GM19025 (cell line): ENCODE results near the gene BHMT2.

Source experiments
- ATAC-seq: cut with Tn5 transposase; IDR thresholded peaks from one replicate; pipeline ENCODE4 v1.9.1; 2021; ENCODE audit warnings: mild to moderate bottlenecking, low read depth, moderate library complexity; ENCODE audit not compliant: unreplicated experiment

The BHMT2 gene

GRCh38 chr5:79069488-79070349, at the start of gene BHMT2, which contains the start of gene DMGDH:
BHMT2 (plus strand) TSS chr5:79069767; CDS start chr5:79069783, 16 bp downstream.
DMGDH (minus strand) TSS chr5:79069674; CDS start chr5:79069620, 54 bp downstream.
- no peak for ATAC-seq

GRCh38 chr5:79020861-79021561, 48.6 kb upstream of the BHMT2 start:
- no peak for ATAC-seq

- no peak for ATAC-seq
Measured at GRCh38 chr5:79021753-79022152, 47.8 kb upstream of the BHMT2 start.

- no peak for ATAC-seq
Measured at GRCh38 chr5:79022771-79023170, 46.8 kb upstream of the BHMT2 start.

GRCh38 chr5:79023348-79023747, 46.2 kb upstream of the BHMT2 start:
- ATAC-seq: no peak

GRCh38 chr5:79023947-79024346, 45.6 kb upstream of the BHMT2 start:
- ATAC-seq: no peak

GRCh38 chr5:79025054-79025472, 44.5 kb upstream of the BHMT2 start:
- no peak for ATAC-seq

- no peak for ATAC-seq
Measured at GRCh38 chr5:79030663-79031484, 38.7 kb upstream of the BHMT2 start.

GRCh38 chr5:79031485-79031867, 38.1 kb upstream of the BHMT2 start:
- no peak for ATAC-seq

GRCh38 chr5:79032031-79032695, 37.4 kb upstream of the BHMT2 start:
- ATAC-seq: no peak

- ATAC-seq: no peak
Measured at GRCh38 chr5:79032782-79033181, 36.8 kb upstream of the BHMT2 start.

- no peak for ATAC-seq
Measured at GRCh38 chr5:79035237-79035636, 34.3 kb upstream of the BHMT2 start.

GRCh38 chr5:79036769-79037168, 32.8 kb upstream of the BHMT2 start:
- ATAC-seq: no peak

GRCh38 chr5:79042188-79042587, 27.4 kb upstream of the BHMT2 start:
- no peak for ATAC-seq

GRCh38 chr5:79047199-79047598, 22.4 kb upstream of the BHMT2 start:
- ATAC-seq: no peak

GRCh38 chr5:79048437-79048836, 21.1 kb upstream of the BHMT2 start:
- ATAC-seq: no peak

- no peak for ATAC-seq
Measured at GRCh38 chr5:79050498-79050897, 19.1 kb upstream of the BHMT2 start.

- ATAC-seq: no peak
Measured at GRCh38 chr5:79053321-79053720, 16.2 kb upstream of the BHMT2 start.

- ATAC-seq: no peak
Measured at GRCh38 chr5:79055017-79055416, 14.6 kb upstream of the BHMT2 start.

- ATAC-seq: no peak
Measured at GRCh38 chr5:79056847-79057246, 12.7 kb upstream of the BHMT2 start.
